ENCODE results near the gene PKN1. TPM values are rescaled to one million over a fixed set of nuclear protein-coding genes. Genes with fewer than 3 reads are reported as not detected.

Gene PKN1
- total RNA-seq, 1 donor from 2014 or later, result 151 TPM

GRCh38 chr19:14519860-14520407, 86.8 kb downstream of the PKN1 start:
- peak overlapping the region; percentile 79 for H3K27ac Mint-ChIP-seq (ENCODE audit: unreplicated experiment)
- peaks cover 28% of the 10 kb centered on the region for H3K4me1 Mint-ChIP-seq (ENCODE audit: unreplicated experiment)
- H3K36me3 Mint-ChIP-seq (ENCODE audit: unreplicated experiment), result peaks cover 18% of the 10 kb centered on the region
- DNase-seq (ENCODE audit: extremely low spot score, unreplicated experiment), result no peak
- H3K27me3 Mint-ChIP-seq (ENCODE audit: unreplicated experiment), result no peaks in the 10 kb centered on the region
- H3K4me3 Mint-ChIP-seq (ENCODE audit: unreplicated experiment), result peak overlapping the region; percentile 49
- H3K9me3 Mint-ChIP-seq (ENCODE audit: unreplicated experiment), result no peaks in the 10 kb centered on the region
- TF ChIP-seq CTCF (IDR thresholded peaks at IDR 0.05), result no peak

GRCh38 chr19:14520543-14520942, 87.4 kb downstream of the PKN1 start:
- H3K27me3 Mint-ChIP-seq (ENCODE audit: unreplicated experiment), result no peaks in the 10 kb centered on the region
- H3K9me3 Mint-ChIP-seq (ENCODE audit: unreplicated experiment), result no peaks in the 10 kb centered on the region
- no peak for TF ChIP-seq CTCF (IDR thresholded peaks at IDR 0.05)
- H3K27ac Mint-ChIP-seq (ENCODE audit: unreplicated experiment), result no peak overlapping the region
- no peak overlapping the region for H3K4me3 Mint-ChIP-seq (ENCODE audit: unreplicated experiment)
- H3K36me3 Mint-ChIP-seq (ENCODE audit: unreplicated experiment), result peaks cover 12% of the 10 kb centered on the region
- no peak for DNase-seq (ENCODE audit: extremely low spot score, unreplicated experiment)
- H3K4me1 Mint-ChIP-seq (ENCODE audit: unreplicated experiment), result peaks cover 22% of the 10 kb centered on the region

Other genes with a start within 250 kb of the PKN1 start
- gene ADGRL1, start 227.1 kb upstream of the PKN1 start, total RNA-seq, result 43.5 and 48.6 TPM in 2 replicates
- 2.0 and 2.1 TPM in 2 replicates for gene ADGRE5, start 51.9 kb upstream of the PKN1 start, total RNA-seq
- gene DDX39A, start 14.0 kb upstream of the PKN1 start, total RNA-seq, result 66.0 and 71.0 TPM in 2 replicates
- 1.0 and 1.6 TPM in 2 replicates for gene PTGER1, start 42.0 kb downstream of the PKN1 start, total RNA-seq
- gene GIPC1, start 62.8 kb downstream of the PKN1 start, total RNA-seq, result 89.0 and 90.3 TPM in 2 replicates
- gene DNAJB1, start 85.1 kb downstream of the PKN1 start, total RNA-seq, result 80.0 and 84.6 TPM in 2 replicates
- gene TECR, start 96.3 kb downstream of the PKN1 start, total RNA-seq, result 136 and 139 TPM in 2 replicates
- gene NDUFB7, start 138.8 kb downstream of the PKN1 start, total RNA-seq, result 149 and 158 TPM in 2 replicates
- not detected in 2 replicates for gene CLEC17A, start 149.8 kb downstream of the PKN1 start, total RNA-seq
- gene ADGRE3, start 241.5 kb downstream of the PKN1 start, total RNA-seq, result not detected in 2 replicates

Data from osteocyte (in vitro differentiated cells).